ENCODE results near the gene FLAD1.
A peak's percentile ranks its signal among the peaks of the same experiment; 100 is the strongest.
"Not testable (repeated sequence)": the region's sequence is repeated elsewhere in the genome, so short reads cannot be mapped to it uniquely, and the experiment has no call there.

The FLAD1 gene

GRCh38 chr1:154967331-154967950 is 15.7 kb upstream of the FLAD1 start:
- DNase-seq (ENCODE audit: extremely low read depth in 1 of 2, low read depth in 1 of 2), result no peak

- DNase-seq (ENCODE audit: extremely low read depth in 1 of 2, low read depth in 1 of 2), result no peak
These were observed 14.4 kb upstream of the FLAD1 start for GRCh38 chr1:154968731-154969130.

GRCh38 chr1:154969246-154969645 is 13.9 kb upstream of the FLAD1 start:
- no peak for DNase-seq (ENCODE audit: extremely low read depth in 1 of 2, low read depth in 1 of 2)

- DNase-seq (ENCODE audit: extremely low read depth in 1 of 2, low read depth in 1 of 2), result no peak
These were observed 13.2 kb upstream of the FLAD1 start for GRCh38 chr1:154969860-154970452.

GRCh38 chr1:154970631-154971340 is 12.4 kb upstream of the FLAD1 start, which contains the start of gene SHC1:
Gene SHC1, minus strand, starts transcription at chr1:154970747. Its CDS starts 221 bp downstream, at chr1:154970526.
- DNase-seq (ENCODE audit: extremely low read depth in 1 of 2, low read depth in 1 of 2), result peak in 1 of 2 donors; percentile 41

GRCh38 chr1:154971341-154971998 is 11.7 kb upstream of the FLAD1 start:
- DNase-seq (ENCODE audit: extremely low read depth in 1 of 2, low read depth in 1 of 2), result no peak

- no peak for DNase-seq (ENCODE audit: extremely low read depth in 1 of 2, low read depth in 1 of 2)
These were observed 11.0 kb upstream of the FLAD1 start for GRCh38 chr1:154972213-154972516.

GRCh38 chr1:154972517-154973343 is 10.4 kb upstream of the FLAD1 start:
- no peak for DNase-seq (ENCODE audit: extremely low read depth in 1 of 2, low read depth in 1 of 2)

- peak; percentile 84 to 94 for DNase-seq (ENCODE audit: extremely low read depth in 1 of 2, low read depth in 1 of 2)
These were observed 9.6 kb upstream of the FLAD1 start for GRCh38 chr1:154973344-154974101.

GRCh38 chr1:154974102-154974807 is 8.9 kb upstream of the FLAD1 start, which contains the start of gene CKS1B:
Gene CKS1B, plus strand, starts transcription at chr1:154974681. Its CDS starts 65 bp downstream, at chr1:154974746.
- peak; percentile 88 to 93 for DNase-seq (ENCODE audit: extremely low read depth in 1 of 2, low read depth in 1 of 2)

- DNase-seq (ENCODE audit: extremely low read depth in 1 of 2, low read depth in 1 of 2), result peak; percentile 86 to 93
These were observed 8.2 kb upstream of the FLAD1 start for GRCh38 chr1:154974808-154975408.

- DNase-seq (ENCODE audit: extremely low read depth in 1 of 2, low read depth in 1 of 2), result peak; percentile 48 to 69
These were observed 7.6 kb upstream of the FLAD1 start for GRCh38 chr1:154975409-154976059.

GRCh38 chr1:154977762-154978161 is 5.4 kb upstream of the FLAD1 start:
- DNase-seq (ENCODE audit: extremely low read depth in 1 of 2, low read depth in 1 of 2), result not testable (repeated sequence)

- no peak for DNase-seq (ENCODE audit: extremely low read depth in 1 of 2, low read depth in 1 of 2)
These were observed 4.8 kb upstream of the FLAD1 start for GRCh38 chr1:154978360-154978759.

- DNase-seq (ENCODE audit: extremely low read depth in 1 of 2, low read depth in 1 of 2), result no peak
These were observed 803 bp upstream of the FLAD1 start for GRCh38 chr1:154982341-154982740.

GRCh38 chr1:154983776-154984466 is 777 bp downstream of the FLAD1 start:
- no peak for DNase-seq (ENCODE audit: extremely low read depth in 1 of 2, low read depth in 1 of 2)

- not testable (repeated sequence) for DNase-seq (ENCODE audit: extremely low read depth in 1 of 2, low read depth in 1 of 2)
These were observed 3.6 kb downstream of the FLAD1 start for GRCh38 chr1:154986736-154987135.

- no peak for DNase-seq (ENCODE audit: extremely low read depth in 1 of 2, low read depth in 1 of 2)
These were observed 4.2 kb downstream of the FLAD1 start for GRCh38 chr1:154987326-154987725.

Measured in stimulated activated CD8-positive, alpha-beta memory T cell treated with anti-CD3 and anti-CD28 coated beads, Interleukin-7, amount 100 ng/mL, for 48 hours (primary cell).